GM12892 (cell line): ENCODE data around the gene SNURF.

Experiments
- POLR2A ChIP-seq: IDR thresholded peaks from 2 replicates; pipeline ENCODE4 v1.6.1; 2011; ENCODE audit warnings: low read depth, low read length, control low read depth
- TAF1 ChIP-seq: IDR thresholded peaks from 2 replicates; pipeline ENCODE4 v1.6.1; 2011; ENCODE audit warnings: low read depth, mild to moderate bottlenecking, control low read depth, low read length, borderline replicate concordance

GRCh38 chr15:24917431-24917830 lies 37.4 kb upstream of the SNURF start:
- TF ChIP-seq POLR2A (no peak), TAF1 (no peak)
